K562 (cell line): ENCODE measurements around the gene C10orf71. TPM values are rescaled to one million over a fixed set of nuclear protein-coding genes. Genes with fewer than 3 reads are reported as not detected.

Experiments
- ATAC-seq: fragments of 200-7000 bp; cut with Tn5 transposase; 3 replicates; pipeline ENCODE4 v1.9.1; 2020; ENCODE audit warnings: moderate library complexity
- BruUV-seq: library from RNA; stranded (reverse); fragments of 400-500 nt; replicated peaks from 2 replicates; lab custom pipeline; 2021; lab: Mats Ljungman, UMichigan
- CTCF ChIA-PET: fragments of 300-600 bp; formaldehyde crosslinking; extraction: SDS; loops from one replicate; lab custom pipeline; 2021; ENCODE audit warnings: low intra/inter-chr PET ratio; lab: Yijun Ruan, JAX
- POLR2A ChIA-PET: fragments of 300-600, 350-650 bp; sonication (Branson Sonifier 250); formaldehyde crosslinking; extraction: SDS; loops from one replicate; lab custom pipeline; 2021; ENCODE audit warnings: antibody characterized with exemption, inconsistent platforms; lab: Yijun Ruan, JAX
- DNase-seq, 4 experiments: peaks; one replicate each; pipeline versions ENCODE4 v3.0.0 to v3.0.0-alpha.2; 2011 to 2018; ENCODE audit warnings: low spot score in 3 of 4, mixed read lengths in 3 of 4; ENCODE audit errors: extremely low read depth in 1 of 4
- FAIRE-seq: peaks from 2 replicates; lab custom pipeline; 2011; peaks lifted over from hg19 to GRCh38; lab: Jason Lieb, UNC
- H2AFZ ChIP-seq: 2 replicates; pipeline ENCODE4 v1.6.0; 2011; ENCODE audit warnings: low read depth, low read length, control low read depth, inconsistent platforms
- H3K27ac ChIP-seq: fragments of 200-600 bp; 3 replicates; pipeline ENCODE4 v1.8.0; 2011; ENCODE audit warnings: low read depth, mild to moderate bottlenecking, control low read depth, inconsistent platforms, low read length, moderate library complexity, mixed read lengths; ENCODE audit errors: extremely low read depth
- H3K27me3 ChIP-seq, 2 experiments: fragments of 300-600 bp in 1 of 2; 2 replicates in 1 of 2; 3 replicates in 1 of 2; pipeline versions ENCODE4 v1.6.0 to v1.8.0; 2011; ENCODE audit warnings: inconsistent platforms in 2 of 2, low read length in 2 of 2, mild to moderate bottlenecking in 1 of 2, mixed read lengths in 1 of 2, moderate library complexity in 1 of 2; ENCODE audit not compliant: control insufficient read depth in 2 of 2, insufficient read depth in 2 of 2
- H3K36me3 ChIP-seq: fragments of 300-600 bp; 3 replicates; pipeline ENCODE4 v1.8.0; 2011; ENCODE audit warnings: mild to moderate bottlenecking, low read length, inconsistent platforms; ENCODE audit not compliant: control insufficient read depth, insufficient read depth
- H3K4me1 ChIP-seq, 2 experiments: fragments of 200-600 bp in 1 of 2; replicated peaks in 1 of 2; 2 replicates in 1 of 2; 3 replicates in 1 of 2; pipeline versions ENCODE4 v1.5.1 to v1.8.0; 2011; ENCODE audit warnings: inconsistent platforms in 2 of 2, low read length in 2 of 2, mild to moderate bottlenecking in 1 of 2, mixed read lengths in 1 of 2, moderate library complexity in 1 of 2; ENCODE audit not compliant: control insufficient read depth in 2 of 2, insufficient read depth in 2 of 2
- H3K4me2 ChIP-seq: 2 replicates; pipeline ENCODE4 v1.6.1; 2011; ENCODE audit warnings: low read length, control low read depth, inconsistent platforms, mixed read lengths; ENCODE audit not compliant: insufficient read depth
- H3K4me3 ChIP-seq: fragments of 200-600 bp; sonication (generic), shearing (Covaris generic); 2 replicates; pipeline ENCODE4 v1.5.1; 2016; ENCODE audit warnings: control low read depth, inconsistent platforms
- H3K79me2 ChIP-seq: fragments of 200-600 bp; 3 replicates; pipeline ENCODE4 v1.8.0; 2011; ENCODE audit warnings: low read length, inconsistent platforms; ENCODE audit not compliant: control insufficient read depth, insufficient read depth
- H3K9ac ChIP-seq, 2 experiments: 2 replicates each; pipeline versions ENCODE4 v1.6.0 to v1.6.1; 2011; ENCODE audit warnings: low read depth in 2 of 2, low read length in 2 of 2, control low read depth in 1 of 2, inconsistent platforms in 1 of 2, mild to moderate bottlenecking in 1 of 2, mixed read lengths in 1 of 2; ENCODE audit not compliant: insufficient read depth in 1 of 2
- H3K9me1 ChIP-seq: one replicate; pipeline ENCODE4 v1.6.0; 2011; ENCODE audit warnings: inconsistent platforms, mild to moderate bottlenecking, low read length, moderate library complexity; ENCODE audit not compliant: control insufficient read depth, insufficient read depth
- H3K9me3 ChIP-seq: replicated peaks from 2 replicates; pipeline ENCODE4 v1.5.1; 2011; ENCODE audit warnings: low read depth, low read length, inconsistent platforms; ENCODE audit not compliant: control insufficient read depth, insufficient read depth
- H4K20me1 ChIP-seq: replicated peaks from 2 replicates; pipeline ENCODE4 v1.6.1; 2011; ENCODE audit warnings: low read length, inconsistent platforms, mixed read lengths; ENCODE audit not compliant: control insufficient read depth, insufficient read depth
- SMAD1 ChIP-seq: fragments of 150-350 bp; IDR thresholded peaks from 2 replicates; pipeline ENCODE4 v1.6.1; 2014; ENCODE audit warnings: low read length, low read depth; ENCODE audit not compliant: partially characterized antibody
- whole genome bisulfite sequencing: fragments of 100-300 bp; shearing (Covaris generic); methylation state at CpG from one replicate; pipeline ENCODE4 v1.1.6; 2016; ENCODE audit warnings: low coverage, mixed read lengths; ENCODE audit not compliant: insufficient coverage; ENCODE audit errors: missing lambda C conversion rate; 5-methylcytosine and 5-hydroxymethylcytosine counted together
- in situ Hi-C: fragments of 300-500 bp; cut with MboI; formaldehyde crosslinking; loops from 4 replicates; pipeline ENCODE4 v1.15.0; 2018; ENCODE audit warnings: inconsistent platforms, mixed read lengths
- intact Hi-C: fragments of 100-400 bp; cut with micrococcal nuclease; formaldehyde crosslinking; loops from 2 replicates; pipeline ENCODE4 v1.14.2; 2022
- polyA plus RNA-seq, 8 experiments: library from polyadenylated mRNA; depleted of rRNA in 4 of 8; stranded (reverse) in 5 of 8; unstranded in 3 of 8; fragments of >200 nt; fragmentation: Nextera tagmentation in 2 of 8; fragmentation: Illumina TruSeq in 1 of 8; extraction: Ambion mirVana in 2 of 8; extraction: Trizol in 1 of 8; gene quantifications; 2 replicates each; pipeline versions ENCODE4 v1.2.1 to v1.2.3, GENCODE V29; 2011 to 2014; ENCODE audit warnings: inconsistent platforms in 1 of 8, missing spikeins in 1 of 8
- total RNA-seq, 7 experiments: library from RNA; depleted of rRNA in 6 of 7; stranded (reverse); fragments of >200 nt in 6 of 7; fragmentation: Illumina TruSeq in 2 of 7; extraction: Trizol in 2 of 7; gene quantifications; 2 replicates each; pipeline versions ENCODE4 v1.2.1 to v1.2.3, GENCODE V29; 2011 to 2021; ENCODE audit warnings: low replicate concordance in 1 of 7
- TF ChIP-seq, protein P1 (sequence below), 2 experiments: fragments of 450-650 bp; formaldehyde crosslinking in 1 of 2; IDR thresholded peaks; 2 replicates each; pipeline versions ENCODE4 v1.4.0 to v1.6.1; 2014 to 2020; ENCODE audit warnings: mild to moderate bottlenecking in 2 of 2, borderline replicate concordance in 1 of 2, low read depth in 1 of 2

Gene C10orf71
- total and polyA plus RNA-seq, 9 of the 15 experiments (the other 6 are each of a cell fraction or from before 2014, with no cell fraction given): 0.06 to 4.5 (median 1.3) TPM

DNA sequence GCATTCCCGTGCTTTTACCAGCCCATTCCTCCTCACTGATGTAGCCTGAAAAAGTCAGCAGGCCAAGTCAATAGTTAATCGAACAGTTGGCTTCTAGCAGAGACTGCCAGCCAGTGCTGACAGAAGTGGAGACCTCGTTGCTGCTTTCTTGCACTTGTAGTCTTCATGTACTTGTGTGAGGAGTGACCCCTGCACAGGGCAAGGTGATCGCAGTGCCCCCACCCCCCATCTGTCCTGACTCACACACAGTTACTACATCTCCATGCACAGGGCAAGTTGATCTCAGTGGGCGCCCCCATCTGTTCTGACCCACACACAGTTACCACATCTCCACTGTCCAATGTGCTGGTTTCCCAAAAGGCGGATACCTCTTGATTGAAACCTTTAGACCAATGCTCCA lies 34.2 kb downstream of the C10orf71 start:
- H3K9ac ChIP-seq: no peak overlapping the region
- DNase-seq (peak in 1 of 4 experiments; percentile 43), FAIRE-seq (no peak)
- H3K4me1 ChIP-seq: no peaks in the 10 kb centered on the region
- no peak overlapping the region for H3K27ac ChIP-seq
- peaks cover 4 to 13% of the 10 kb centered on the region in 2 experiments; a peak in 2 of 5 replicates for H3K27me3 ChIP-seq
- no peak overlapping the region for H3K4me3 ChIP-seq
- no peaks in the 10 kb centered on the region for H3K9me1 ChIP-seq
- no peaks in the 10 kb centered on the region for H3K79me2 ChIP-seq
- H3K4me2 ChIP-seq: no peak overlapping the region
- TF ChIP-seq, protein P1, sequence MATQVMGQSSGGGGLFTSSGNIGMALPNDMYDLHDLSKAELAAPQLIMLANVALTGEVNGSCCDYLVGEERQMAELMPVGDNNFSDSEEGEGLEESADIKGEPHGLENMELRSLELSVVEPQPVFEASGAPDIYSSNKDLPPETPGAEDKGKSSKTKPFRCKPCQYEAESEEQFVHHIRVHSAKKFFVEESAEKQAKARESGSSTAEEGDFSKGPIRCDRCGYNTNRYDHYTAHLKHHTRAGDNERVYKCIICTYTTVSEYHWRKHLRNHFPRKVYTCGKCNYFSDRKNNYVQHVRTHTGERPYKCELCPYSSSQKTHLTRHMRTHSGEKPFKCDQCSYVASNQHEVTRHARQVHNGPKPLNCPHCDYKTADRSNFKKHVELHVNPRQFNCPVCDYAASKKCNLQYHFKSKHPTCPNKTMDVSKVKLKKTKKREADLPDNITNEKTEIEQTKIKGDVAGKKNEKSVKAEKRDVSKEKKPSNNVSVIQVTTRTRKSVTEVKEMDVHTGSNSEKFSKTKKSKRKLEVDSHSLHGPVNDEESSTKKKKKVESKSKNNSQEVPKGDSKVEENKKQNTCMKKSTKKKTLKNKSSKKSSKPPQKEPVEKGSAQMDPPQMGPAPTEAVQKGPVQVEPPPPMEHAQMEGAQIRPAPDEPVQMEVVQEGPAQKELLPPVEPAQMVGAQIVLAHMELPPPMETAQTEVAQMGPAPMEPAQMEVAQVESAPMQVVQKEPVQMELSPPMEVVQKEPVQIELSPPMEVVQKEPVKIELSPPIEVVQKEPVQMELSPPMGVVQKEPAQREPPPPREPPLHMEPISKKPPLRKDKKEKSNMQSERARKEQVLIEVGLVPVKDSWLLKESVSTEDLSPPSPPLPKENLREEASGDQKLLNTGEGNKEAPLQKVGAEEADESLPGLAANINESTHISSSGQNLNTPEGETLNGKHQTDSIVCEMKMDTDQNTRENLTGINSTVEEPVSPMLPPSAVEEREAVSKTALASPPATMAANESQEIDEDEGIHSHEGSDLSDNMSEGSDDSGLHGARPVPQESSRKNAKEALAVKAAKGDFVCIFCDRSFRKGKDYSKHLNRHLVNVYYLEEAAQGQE (IDR thresholded peaks at IDR 0.05; ENCODE audit: borderline replicate concordance): peak; percentile 13; the same call in 1 of the 2 replicates
- TF ChIP-seq, protein P1 (CRISPR knock-in tag; IDR thresholded peaks at IDR 0.05; ENCODE audit: low read depth): no peak
- TF ChIP-seq SMAD1: no peak
- TF ChIP-seq, all 486 proteins: peak for 1
- ATAC-seq: peak; percentile 34; the same call in 2 of the 3 replicates
- WGBS: 7% methylated on average over 6 of the region's 6 CpGs
- Histone ChIP-seq H3K9me3 (no peaks in the 10 kb centered on the region), H2AFZ (no peak overlapping the region), H4K20me1 (no peaks in the 10 kb centered on the region), H3K36me3 (no peaks in the 10 kb centered on the region)
- ChIA-PET CTCF (no interaction called here), POLR2A (no interaction called here)
- intact Hi-C loops: no loop called here
- in situ Hi-C loops: no loop called here
- no TSS peak for BruUV-seq
